GM12892 (cell line): ENCODE measurements around the gene EGLN1.

Experiments used
- POLR2A ChIP-seq: IDR thresholded peaks from 2 replicates; pipeline ENCODE4 v1.6.1; 2011; ENCODE audit warnings: low read depth, low read length, control low read depth
- POLR2AphosphoS5 ChIP-seq: IDR thresholded peaks from 2 replicates; pipeline ENCODE4 v1.6.1; 2011; ENCODE audit warnings: low read depth, low read length, control low read depth
- TAF1 ChIP-seq: IDR thresholded peaks from 2 replicates; pipeline ENCODE4 v1.6.1; 2011; ENCODE audit warnings: low read depth, mild to moderate bottlenecking, control low read depth, low read length, borderline replicate concordance

GRCh38 chr1:231351816-231352215 lies 70.3 kb downstream of the EGLN1 start:
- TF ChIP-seq POLR2AphosphoS5 (no peak), POLR2A (no peak), TAF1 (no peak)
